ENCODE results near the gene OTOG.

The OTOG gene

DNA sequence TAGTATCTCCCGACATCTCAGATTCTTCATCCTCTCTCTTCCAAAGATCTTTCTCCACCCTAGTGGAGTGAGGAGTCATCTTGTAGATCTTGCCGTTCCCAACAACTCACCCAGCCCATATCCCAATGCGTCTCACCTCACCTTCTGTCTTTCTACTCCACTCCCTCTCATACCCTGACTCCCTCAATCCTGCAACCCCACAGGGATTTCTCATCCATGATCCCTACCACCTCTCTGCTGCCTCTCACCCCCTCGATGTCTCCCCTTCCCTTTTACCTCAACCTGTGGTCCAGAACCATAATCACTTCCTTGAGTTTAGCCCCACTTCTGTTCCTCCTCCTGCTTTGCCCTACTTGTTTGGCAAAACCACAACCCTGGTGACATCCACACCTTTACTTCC lies 41.7 kb downstream of the OTOG start:
- DNase-seq, result no peak

DNA sequence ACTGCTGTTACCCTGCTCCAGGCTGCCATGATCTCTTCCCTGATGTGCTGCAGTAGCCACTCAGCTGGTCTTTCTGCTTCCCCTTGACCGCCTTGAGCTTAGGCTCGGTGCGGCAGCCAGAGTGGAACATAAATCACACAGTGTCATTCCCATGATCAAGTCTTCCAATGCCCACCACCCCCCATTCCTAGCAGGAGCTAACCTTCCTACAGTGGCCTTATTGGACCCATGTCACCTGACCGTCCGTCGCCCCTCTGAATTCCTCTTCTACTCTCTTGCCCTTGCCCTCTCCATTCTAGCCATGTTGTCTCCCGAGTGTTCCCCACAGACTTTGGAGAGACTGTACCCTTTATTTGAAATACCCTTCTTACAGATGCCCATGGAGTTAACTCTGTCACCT lies 43.4 kb downstream of the OTOG start:
- DNase-seq, result no peak

GRCh38 chr11:17591293-17591692 lies 44.2 kb downstream of the OTOG start:
- DNase-seq, result no peak

- no peak for DNase-seq
Measured at GRCh38 chr11:17593466-17594245, 46.6 kb downstream of the OTOG start.

GRCh38 chr11:17594686-17595192 lies 47.7 kb downstream of the OTOG start:
- DNase-seq, result peak in 1 of 2 donors; percentile 3

- peak in 1 of 2 donors; percentile 11 for DNase-seq
Measured at GRCh38 chr11:17595526-17596309, 48.7 kb downstream of the OTOG start.

- DNase-seq, result peak in 1 of 2 donors; percentile 6
Measured at GRCh38 chr11:17596310-17596669, 49.2 kb downstream of the OTOG start.

DNA sequence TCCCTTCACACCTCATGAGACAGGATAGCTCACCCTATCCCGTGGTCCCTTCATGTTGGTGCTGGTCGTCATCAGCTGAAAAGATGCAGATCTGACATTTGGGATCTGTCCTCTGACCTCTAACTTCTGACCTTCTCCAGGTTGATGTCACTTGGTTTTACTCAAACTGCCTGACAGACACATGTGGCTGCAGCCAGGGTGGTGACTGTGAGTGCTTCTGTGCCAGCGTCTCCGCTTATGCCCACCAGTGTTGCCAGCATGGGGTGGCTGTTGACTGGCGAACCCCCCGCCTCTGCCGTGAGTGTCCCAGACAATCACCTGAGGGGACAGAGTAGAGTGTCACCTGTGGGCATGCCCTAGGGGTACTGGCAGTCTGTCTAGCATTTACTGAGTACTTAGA lies 49.7 kb downstream of the OTOG start:
- peak in 1 of 2 donors; percentile 2 for DNase-seq

DNA sequence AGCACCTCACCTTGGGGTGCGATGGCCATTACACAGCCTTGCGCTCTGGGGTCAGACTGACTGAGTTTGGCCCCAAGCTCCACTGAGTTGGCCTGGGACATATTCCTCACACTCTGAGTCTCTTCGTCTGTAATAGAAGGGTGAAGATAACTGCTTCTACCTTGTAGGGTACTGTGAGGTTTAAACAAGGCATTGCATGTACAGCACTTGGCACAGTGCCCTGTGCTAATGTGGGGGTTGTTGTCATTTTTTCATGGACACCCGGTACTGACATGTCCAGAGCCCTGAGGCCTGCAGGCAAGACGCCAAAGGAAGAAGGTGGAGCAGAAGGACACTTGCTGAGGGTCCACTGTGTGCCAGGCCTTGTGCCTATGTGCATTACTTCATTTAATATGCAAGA lies 50.7 kb downstream of the OTOG start:
- peak in 1 of 2 donors; percentile 11 for DNase-seq

GRCh38 chr11:17598700-17599459 lies 51.8 kb downstream of the OTOG start:
- DNase-seq, result peak; percentile 77 to 85

- peak in 1 of 2 donors; percentile 15 for DNase-seq
Measured at GRCh38 chr11:17599460-17599925, 52.4 kb downstream of the OTOG start.

DNA sequence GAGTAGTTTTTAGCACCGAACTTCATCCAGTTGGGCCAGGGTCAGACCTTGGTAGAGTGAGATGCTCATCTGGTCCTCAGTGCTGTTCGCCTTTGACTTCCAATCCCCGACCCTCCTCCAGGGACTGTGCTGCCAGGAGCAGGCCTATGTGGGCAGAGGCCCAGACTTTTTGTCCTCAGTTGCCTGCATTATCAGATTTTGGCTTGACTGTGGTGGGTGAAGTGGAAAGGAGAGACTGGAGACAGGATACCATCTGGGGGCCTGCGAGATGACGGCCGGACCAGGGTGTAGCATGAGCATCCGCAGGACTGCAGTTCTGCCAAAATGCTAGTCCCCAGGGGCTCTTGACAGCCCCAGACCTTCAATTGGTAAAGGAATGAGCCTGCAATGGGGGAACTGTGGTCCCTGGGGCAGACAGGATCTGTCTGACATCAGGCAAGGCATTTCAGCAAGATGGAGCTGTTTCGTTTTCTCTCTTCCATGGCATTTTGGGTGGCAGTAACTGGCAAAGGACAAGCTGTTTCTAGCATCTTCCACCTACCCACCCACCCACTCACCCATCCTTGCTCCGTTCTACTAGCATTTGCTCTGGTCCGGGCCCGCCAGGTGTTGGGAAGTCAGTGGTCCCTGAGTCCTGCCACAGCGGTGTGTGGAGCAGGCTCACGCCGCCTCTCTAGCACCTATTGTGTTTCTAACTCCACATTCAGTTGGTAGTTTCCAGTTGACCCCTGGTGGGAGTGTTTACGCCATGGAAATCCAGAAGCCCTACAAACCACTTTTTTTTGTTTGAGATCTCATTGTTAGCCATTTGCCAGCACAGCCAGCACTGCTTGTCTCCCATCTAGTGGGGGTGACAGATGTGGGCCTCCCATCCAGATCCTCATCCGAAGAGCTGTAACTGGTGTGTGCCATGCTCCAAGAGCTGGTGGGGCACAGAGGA lies 53.5 kb downstream of the OTOG start:
- peak in 1 of 2 donors; percentile 13 for DNase-seq

- DNase-seq, result no peak
Measured at GRCh38 chr11:17601256-17601671, 54.2 kb downstream of the OTOG start.

DNA sequence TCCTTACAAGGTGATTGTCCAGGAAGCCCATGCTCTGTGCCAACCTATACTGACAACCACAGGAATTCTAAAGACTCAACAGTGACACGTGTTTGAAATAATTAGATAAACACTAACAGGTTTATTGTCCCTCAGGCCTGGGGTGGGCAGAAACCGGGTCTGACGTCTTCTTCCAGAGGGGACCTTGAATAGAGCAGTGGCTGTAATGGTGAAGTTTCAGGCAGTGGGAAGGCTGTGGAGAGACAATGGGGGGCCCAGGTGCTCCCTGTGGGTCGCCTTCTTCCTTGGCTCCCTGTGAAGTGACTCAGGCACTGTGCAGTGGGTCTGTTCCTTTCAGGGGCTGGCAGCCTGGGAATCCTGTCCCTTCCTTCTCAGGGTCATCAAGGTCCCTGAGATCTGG lies 54.6 kb downstream of the OTOG start:
- peak in 1 of 2 donors; percentile 4 for DNase-seq

GRCh38 chr11:17602105-17603001 lies 55.3 kb downstream of the OTOG start:
- peak in 1 of 2 donors; percentile 8 for DNase-seq

- peak in 1 of 2 donors; percentile 13 for DNase-seq
Measured at GRCh38 chr11:17603056-17603825, 56.2 kb downstream of the OTOG start.

GRCh38 chr11:17604201-17604914 lies 57.3 kb downstream of the OTOG start:
- DNase-seq, result peak in 1 of 2 donors; percentile 12

GRCh38 chr11:17604915-17605233 lies 57.8 kb downstream of the OTOG start:
- DNase-seq, result no peak

DNA sequence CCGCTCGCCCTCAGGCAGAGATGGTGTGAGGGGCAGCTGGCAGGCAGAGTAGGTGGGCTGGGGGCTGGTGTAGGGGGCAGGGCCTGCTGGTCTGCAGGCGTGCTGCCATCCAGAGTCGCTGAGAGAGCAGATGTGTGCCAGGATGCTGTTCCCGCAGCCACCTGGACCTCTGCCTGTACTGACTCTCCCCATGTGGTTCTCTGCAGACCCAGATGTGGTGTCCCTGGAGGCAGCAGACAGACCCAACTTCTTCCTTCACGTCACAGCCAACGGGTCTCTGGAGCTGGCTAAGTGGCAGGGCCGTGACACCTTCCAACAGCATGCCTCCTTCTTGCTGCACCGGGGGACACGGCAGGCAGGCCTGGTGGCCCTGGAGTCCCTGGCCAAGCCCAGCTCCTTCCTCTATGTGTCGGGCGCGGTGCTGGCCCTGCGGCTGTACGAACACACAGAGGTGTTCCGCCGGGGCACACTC lies 58.6 kb downstream of the OTOG start:
- no peak for DNase-seq
